Astrocyte (in vitro differentiated cells and primary cell): Measurements from ENCODE around the gene GABARAP.

ENCODE experiments used
- EZH2 ChIP-seq: IDR thresholded peaks from 2 replicates; pipeline ENCODE4 v1.6.1; 2012; ENCODE audit warnings: mild to moderate bottlenecking, low read length, inconsistent platforms; ENCODE audit not compliant: insufficient read depth
- TF ChIP-seq, protein P1 (sequence below): IDR thresholded peaks from 2 replicates; pipeline ENCODE4 v1.5.1; 2011; ENCODE audit warnings: low read depth, mild to moderate bottlenecking, inconsistent platforms, low read length, moderate library complexity; ENCODE audit not compliant: insufficient read depth

DNA sequence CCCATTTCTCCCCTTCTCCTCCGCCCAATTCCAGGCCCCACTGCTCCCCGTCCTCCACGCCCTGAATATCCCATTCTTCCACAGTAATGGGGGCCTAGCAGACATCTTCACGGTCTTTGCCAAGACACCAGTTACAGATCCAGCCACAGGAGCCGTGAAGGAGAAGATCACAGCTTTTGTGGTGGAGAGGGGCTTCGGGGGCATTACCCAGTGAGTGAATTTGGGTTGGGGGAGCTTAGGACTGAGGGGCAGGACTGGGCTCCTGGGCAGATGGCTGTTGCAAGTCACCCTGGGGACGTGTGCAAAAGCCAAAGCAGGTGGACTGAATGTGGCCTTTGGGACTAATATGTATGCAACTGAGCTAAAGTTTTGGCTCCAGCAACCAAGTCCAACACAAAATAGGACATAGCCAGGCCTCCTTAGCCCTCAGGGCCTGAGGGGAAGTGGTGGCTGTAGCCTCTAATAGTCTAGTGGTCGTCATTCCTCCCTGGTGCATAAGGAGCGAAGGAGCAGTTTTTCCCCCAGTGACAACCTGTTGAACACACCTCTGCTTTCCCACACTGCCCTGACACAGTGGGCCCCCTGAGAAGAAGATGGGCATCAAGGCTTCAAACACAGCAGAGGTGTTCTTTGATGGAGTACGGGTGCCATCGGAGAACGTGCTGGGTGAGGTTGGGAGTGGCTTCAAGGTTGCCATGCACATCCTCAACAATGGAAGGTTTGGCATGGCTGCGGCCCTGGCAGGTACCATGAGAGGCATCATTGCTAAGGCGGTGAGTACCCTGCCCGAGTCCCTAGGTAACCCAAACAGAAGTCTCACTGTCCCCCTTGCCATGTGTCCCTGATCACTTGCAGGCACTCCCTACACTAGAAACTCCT lies 19.9 kb downstream of the GABARAP start:
- TF ChIP-seq, protein P1, sequence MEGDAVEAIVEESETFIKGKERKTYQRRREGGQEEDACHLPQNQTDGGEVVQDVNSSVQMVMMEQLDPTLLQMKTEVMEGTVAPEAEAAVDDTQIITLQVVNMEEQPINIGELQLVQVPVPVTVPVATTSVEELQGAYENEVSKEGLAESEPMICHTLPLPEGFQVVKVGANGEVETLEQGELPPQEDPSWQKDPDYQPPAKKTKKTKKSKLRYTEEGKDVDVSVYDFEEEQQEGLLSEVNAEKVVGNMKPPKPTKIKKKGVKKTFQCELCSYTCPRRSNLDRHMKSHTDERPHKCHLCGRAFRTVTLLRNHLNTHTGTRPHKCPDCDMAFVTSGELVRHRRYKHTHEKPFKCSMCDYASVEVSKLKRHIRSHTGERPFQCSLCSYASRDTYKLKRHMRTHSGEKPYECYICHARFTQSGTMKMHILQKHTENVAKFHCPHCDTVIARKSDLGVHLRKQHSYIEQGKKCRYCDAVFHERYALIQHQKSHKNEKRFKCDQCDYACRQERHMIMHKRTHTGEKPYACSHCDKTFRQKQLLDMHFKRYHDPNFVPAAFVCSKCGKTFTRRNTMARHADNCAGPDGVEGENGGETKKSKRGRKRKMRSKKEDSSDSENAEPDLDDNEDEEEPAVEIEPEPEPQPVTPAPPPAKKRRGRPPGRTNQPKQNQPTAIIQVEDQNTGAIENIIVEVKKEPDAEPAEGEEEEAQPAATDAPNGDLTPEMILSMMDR: no peak
- TF ChIP-seq EZH2: no peak
